HG03432 (cell line): ENCODE measurements around the gene PGS1.

Experiments
- ATAC-seq: cut with Tn5 transposase; IDR thresholded peaks from one replicate; pipeline ENCODE4 v1.9.1; 2021; ENCODE audit warnings: mild to moderate bottlenecking, moderate library complexity; ENCODE audit not compliant: unreplicated experiment

Gene PGS1

DNA sequence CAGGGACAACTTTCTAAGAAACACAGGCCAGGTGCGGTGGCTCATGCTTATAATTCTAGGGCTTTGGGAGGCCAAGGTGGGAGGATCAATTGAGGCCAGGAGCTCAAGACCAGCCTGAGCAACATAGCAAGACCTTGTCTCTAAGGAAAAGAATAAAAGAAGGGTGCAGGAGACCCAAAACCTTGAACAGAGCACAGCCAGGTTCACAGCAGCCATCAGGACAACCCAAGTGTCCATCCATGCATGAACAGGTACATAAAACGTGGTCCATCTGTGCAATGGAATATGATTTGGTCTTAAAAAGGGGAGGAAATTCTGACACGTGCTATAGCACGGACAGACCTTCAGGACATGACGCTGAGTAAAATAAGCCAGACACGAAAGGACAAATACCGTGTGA lies 91.0 kb downstream of the PGS1 start:
- ATAC-seq = no peak

- no peak for ATAC-seq
Measured at GRCh38 chr17:78471635-78472034, 93.2 kb downstream of the PGS1 start.

DNA sequence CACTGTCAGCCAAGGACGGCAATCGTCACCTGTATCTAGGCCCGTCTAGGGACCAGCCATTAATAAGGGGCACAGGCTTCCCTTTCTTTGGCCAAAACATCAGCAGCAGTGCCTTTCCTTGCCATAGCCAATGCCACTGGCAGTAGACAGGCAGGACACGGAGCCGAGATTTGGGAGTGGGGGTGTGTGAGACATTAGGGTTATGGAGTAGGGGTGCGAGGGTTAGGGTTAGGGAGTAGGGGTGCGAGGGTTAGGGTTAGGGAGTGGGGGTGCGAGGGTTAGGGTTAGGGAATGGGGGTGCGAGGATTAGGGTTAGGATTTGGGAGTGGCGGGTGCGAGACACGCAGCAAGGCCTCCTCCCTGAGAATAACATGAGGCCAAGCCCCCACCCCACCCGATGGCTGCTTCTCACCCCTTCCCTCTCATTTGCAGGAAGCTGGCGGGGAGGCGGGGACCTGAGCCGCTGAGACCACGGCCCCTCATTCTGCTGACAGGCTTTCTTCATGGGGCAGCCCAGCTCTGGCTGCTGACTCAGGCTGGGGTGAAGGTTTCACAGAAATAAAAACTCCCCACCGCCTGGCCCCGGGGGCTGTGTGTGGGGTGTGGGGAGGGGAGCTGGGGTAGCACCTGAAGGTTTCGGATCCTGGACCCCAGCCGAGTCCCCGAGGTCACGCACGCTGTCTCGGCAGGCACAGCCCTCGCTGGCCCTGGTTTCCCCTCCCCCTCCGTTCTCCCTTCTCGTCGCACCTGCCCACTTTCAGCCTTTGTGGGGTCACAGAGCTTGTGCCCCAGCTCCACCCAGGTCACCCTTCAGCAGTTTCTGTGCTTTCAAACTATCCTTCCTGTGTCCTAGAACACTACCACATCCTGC lies 93.8 kb downstream of the PGS1 start:
- no peak for ATAC-seq

- no peak for ATAC-seq
Measured at GRCh38 chr17:78473951-78474613, 95.6 kb downstream of the PGS1 start.
